PC-3 (cell line): ENCODE data around the gene ERFE.

Source experiments
- CTCF ChIP-seq: fragments of 300-600 bp; sonication (generic); conservative IDR thresholded peaks from 2 replicates; pipeline ENCODE4 v1.5.1; 2017; ENCODE audit warnings: antibody characterized with exemption, low read depth, mild to moderate bottlenecking, low read length
- EZH2 ChIP-seq: fragments of 300-600 bp; sonication (generic); IDR thresholded peaks from one replicate; pipeline ENCODE4 v1.6.1; 2017; ENCODE audit warnings: antibody characterized with exemption, mild to moderate bottlenecking, low read length; ENCODE audit not compliant: unreplicated experiment
- EZH2phosphoT487 ChIP-seq: fragments of 300-600 bp; sonication (generic); IDR thresholded peaks from 2 replicates; pipeline ENCODE4 v1.6.1; 2018; ENCODE audit warnings: mild to moderate bottlenecking, antibody characterized with exemption, low read length, borderline replicate concordance

DNA sequence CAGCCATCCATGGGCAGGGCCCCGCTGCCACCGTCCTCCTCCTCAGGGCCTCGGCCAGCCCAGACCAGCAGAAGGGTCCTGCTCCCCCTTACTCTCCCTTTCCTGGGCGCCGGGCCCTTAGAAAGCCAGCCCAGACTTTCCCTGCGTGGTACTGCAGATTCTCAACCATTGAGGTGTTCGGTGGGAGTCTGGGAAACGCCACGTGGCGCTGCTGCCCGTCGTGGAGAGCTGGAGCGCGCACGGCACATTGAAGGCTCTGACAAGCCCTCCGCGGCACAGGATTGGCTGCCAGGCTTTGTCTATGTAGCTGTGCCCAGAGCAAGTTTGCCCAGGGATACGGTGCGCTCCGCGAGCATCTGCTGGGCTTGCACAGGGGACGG lies 30.7 kb upstream of the ERFE start:
- TF ChIP-seq CTCF (no peak), EZH2 (no peak), EZH2phosphoT487 (no peak)
